ENCODE results near the gene C6orf52. TPM values are rescaled to one million over a fixed set of nuclear protein-coding genes. Genes with fewer than 3 reads are reported as not detected.
"Not testable (repeated sequence)": the region's sequence is repeated elsewhere in the genome, so short reads cannot be mapped to it uniquely, and the experiment has no call there.

C6orf52 gene
- total and polyA plus RNA-seq, 2 donors (not counting 3 experiments of a cell fraction or from before 2014, with no cell fraction given), result 0.54 TPM; not detected in 1

DNA sequence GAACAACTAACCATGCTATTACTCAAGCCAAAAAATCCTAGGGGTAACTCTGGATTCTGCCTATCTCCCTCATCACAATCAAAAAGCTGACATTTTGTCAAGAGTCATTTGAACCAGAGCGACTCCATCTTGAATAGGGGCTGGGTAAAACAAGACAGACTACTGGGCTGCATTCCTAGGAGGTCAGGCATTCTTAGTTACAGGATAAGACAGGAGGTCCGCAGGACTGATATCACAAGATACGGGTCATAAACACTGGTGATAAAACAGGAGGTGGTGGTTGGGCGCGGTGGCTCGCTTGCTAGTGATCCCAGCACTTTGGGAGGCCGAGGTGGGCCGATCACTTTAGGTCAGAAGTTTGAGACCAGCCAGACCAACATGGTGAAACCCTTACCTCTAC, 32.2 kb downstream of the C6orf52 start:
- no peaks in the 10 kb centered on the region for H3K27me3 ChIP-seq (ENCODE audit: control insufficient read depth in 2 of 2, insufficient read depth in 2 of 2, low read length in 2 of 2)
- CTCF ChIA-PET, result no interaction called here
- DNase-seq (ENCODE audit: low read depth, low spot score), result no peak
- no peaks in the 10 kb centered on the region for H4K20me1 ChIP-seq (replicated peaks; ENCODE audit: control insufficient read depth, extremely low read depth, insufficient read depth, low read length)
- no peaks in the 10 kb centered on the region for H3K36me3 ChIP-seq (ENCODE audit: control insufficient read depth in 2 of 2, extremely low read depth in 1 of 2, insufficient read depth in 2 of 2, low read length in 2 of 2)
- H3K4me2 ChIP-seq (ENCODE audit: insufficient read depth, low read length), result no peak overlapping the region
- H3K4me3 ChIP-seq (replicated peaks in 1 of 3; ENCODE audit: insufficient read depth in 1 of 3, low read depth in 1 of 3, low read length in 3 of 3), result no peak overlapping the region
- no TSS peak for BruUV-seq (replicated peaks)
- no peak for FAIRE-seq
- no peak overlapping the region for H2AFZ ChIP-seq (ENCODE audit: low read depth, low read length)
- no peaks in the 10 kb centered on the region for H3K79me2 ChIP-seq (ENCODE audit: control insufficient read depth, insufficient read depth, low read length)
- H3K4me1 ChIP-seq (ENCODE audit: control insufficient read depth, extremely low read depth, insufficient read depth, low read length), result no peaks in the 10 kb centered on the region
- TF ChIP-seq JUN (IDR thresholded peaks at IDR 0.05; ENCODE audit: borderline replicate concordance, insufficient read depth, insufficient read length, low read depth) (no peak), GATA2 (IDR thresholded peaks at IDR 0.05; ENCODE audit: insufficient read depth, insufficient read length, low read depth, low read length) (no peak), POLR2AphosphoS5 (IDR thresholded peaks at IDR 0.05; ENCODE audit: insufficient read depth, low read depth, low read length) (no peak), MYC (IDR thresholded peaks at IDR 0.05; ENCODE audit: low read depth, low read length) (no peak), EZH2 (IDR thresholded peaks at IDR 0.05; ENCODE audit: borderline replicate concordance, low read depth, low read length, severe bottlenecking) (no peak), FOS (IDR thresholded peaks at IDR 0.05; ENCODE audit: borderline replicate concordance, insufficient read depth, low read length) (no peak), POLR2A (IDR thresholded peaks at IDR 0.05; ENCODE audit: low read depth, low read length) (no peak)
- TF ChIP-seq, protein P1, sequence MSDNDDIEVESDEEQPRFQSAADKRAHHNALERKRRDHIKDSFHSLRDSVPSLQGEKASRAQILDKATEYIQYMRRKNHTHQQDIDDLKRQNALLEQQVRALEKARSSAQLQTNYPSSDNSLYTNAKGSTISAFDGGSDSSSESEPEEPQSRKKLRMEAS (IDR thresholded peaks at IDR 0.05; ENCODE audit: insufficient read depth, insufficient read length), result no peak
- POLR2A ChIA-PET, result no interaction called here
- no peaks in the 10 kb centered on the region for H3K9me1 ChIP-seq (replicated peaks; ENCODE audit: control insufficient read depth, extremely low read depth, insufficient read depth, low read length)
- no peak overlapping the region for H3K9ac ChIP-seq (replicated peaks; ENCODE audit: extremely low read depth, insufficient read depth, low read length)
- dilution Hi-C loops (cut with MboI; ENCODE audit: extremely low pct_ligation_motif_present, low sequenced_read_pairs), result no loop called here
- H3K9me3 ChIP-seq (replicated peaks; ENCODE audit: control insufficient read depth, insufficient read depth, low read length), result no peaks in the 10 kb centered on the region
- intact Hi-C loops (cut with micrococcal nuclease), result no loop called here
- H3K27ac ChIP-seq (ENCODE audit: insufficient read depth, low read depth, low read length), result no peak overlapping the region

DNA sequence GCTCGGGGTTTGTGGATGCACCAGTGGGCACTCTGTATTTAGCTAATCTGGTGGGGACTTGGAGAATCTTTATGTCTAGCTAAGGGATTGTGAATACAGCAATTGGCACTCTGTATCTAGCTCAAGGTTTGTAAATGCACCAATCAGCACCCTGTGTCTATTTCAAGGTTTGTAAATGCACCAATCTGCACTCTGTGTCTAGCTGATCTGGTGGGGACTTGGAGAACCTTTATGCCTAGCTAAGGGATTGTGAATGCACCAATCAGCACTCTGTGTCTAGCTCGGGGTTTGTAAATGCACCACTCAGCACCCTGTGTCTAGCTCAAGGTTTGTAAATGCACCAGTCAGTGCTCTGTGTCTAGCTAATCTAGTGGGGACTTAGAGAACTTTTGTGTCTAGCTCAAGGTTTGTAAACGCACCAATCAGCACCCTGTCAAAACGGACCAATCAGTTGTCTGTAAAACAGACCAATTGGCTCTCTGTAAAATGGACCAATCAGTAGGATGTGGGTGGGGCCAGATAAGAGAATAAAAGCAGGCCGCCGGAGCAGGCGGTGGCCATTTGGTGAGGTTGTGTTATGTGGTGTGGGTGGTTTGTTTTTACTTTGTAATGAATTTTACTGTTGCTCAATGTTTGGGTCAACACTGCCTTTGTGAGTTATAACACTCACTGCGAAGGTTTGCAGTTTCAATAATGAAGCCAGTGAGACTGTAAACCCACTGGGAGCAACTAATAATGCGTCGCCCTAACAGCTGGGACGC, 33.8 kb downstream of the C6orf52 start:
- H3K36me3 ChIP-seq (ENCODE audit: control insufficient read depth in 2 of 2, extremely low read depth in 1 of 2, insufficient read depth in 2 of 2, low read length in 2 of 2); H3K27me3 ChIP-seq (ENCODE audit: control insufficient read depth in 2 of 2, insufficient read depth in 2 of 2, low read length in 2 of 2); H3K4me2 ChIP-seq (ENCODE audit: insufficient read depth, low read length); intact Hi-C loops (cut with micrococcal nuclease); FAIRE-seq; H3K4me1 ChIP-seq (ENCODE audit: control insufficient read depth, extremely low read depth, insufficient read depth, low read length); H3K4me3 ChIP-seq (replicated peaks in 1 of 3; ENCODE audit: insufficient read depth in 1 of 3, low read depth in 1 of 3, low read length in 3 of 3); H3K27ac ChIP-seq (ENCODE audit: insufficient read depth, low read depth, low read length); H3K9me3 ChIP-seq (replicated peaks; ENCODE audit: control insufficient read depth, insufficient read depth, low read length); H4K20me1 ChIP-seq (replicated peaks; ENCODE audit: control insufficient read depth, extremely low read depth, insufficient read depth, low read length); H3K9ac ChIP-seq (replicated peaks; ENCODE audit: extremely low read depth, insufficient read depth, low read length); dilution Hi-C loops (cut with MboI; ENCODE audit: extremely low pct_ligation_motif_present, low sequenced_read_pairs); H3K9me1 ChIP-seq (replicated peaks; ENCODE audit: control insufficient read depth, extremely low read depth, insufficient read depth, low read length); H3K79me2 ChIP-seq (ENCODE audit: control insufficient read depth, insufficient read depth, low read length); POLR2A ChIA-PET; H2AFZ ChIP-seq (ENCODE audit: low read depth, low read length); BruUV-seq (replicated peaks); DNase-seq (ENCODE audit: low read depth, low spot score): not testable (repeated sequence)
- CTCF ChIA-PET, result interaction anchor here (1.2 kb wide), 1 partner anchor 182 kb away, joined by 3 read pairs; no protein-coding TSS in a partner anchor

All from endothelial cell of umbilical vein (primary cell).